ENCODE measurements around the gene CD9.
"Not testable (repeated sequence)": the region's sequence is repeated elsewhere in the genome, so short reads cannot be mapped to it uniquely, and the experiment has no call there.

Gene CD9

GRCh38 chr12:6180268-6181051, 19.7 kb upstream of the CD9 start:
- peak; percentile 27 for DNase-seq

- no peak for DNase-seq
These were observed 19.0 kb upstream of the CD9 start for GRCh38 chr12:6181166-6181565.

- peak; percentile 33 for DNase-seq
These were observed 18.5 kb upstream of the CD9 start for GRCh38 chr12:6181583-6182278.

GRCh38 chr12:6182279-6182898, 17.8 kb upstream of the CD9 start:
- DNase-seq: peak; percentile 96

- DNase-seq: peak; percentile 71
These were observed 16.3 kb upstream of the CD9 start for GRCh38 chr12:6183689-6184428.

- no peak for DNase-seq
These were observed 14.0 kb upstream of the CD9 start for GRCh38 chr12:6185961-6186827.

- DNase-seq: no peak
These were observed 12.0 kb upstream of the CD9 start for GRCh38 chr12:6187948-6188793.

GRCh38 chr12:6189028-6189427, 11.2 kb upstream of the CD9 start:
- DNase-seq: no peak

- not testable (repeated sequence) for DNase-seq
These were observed 10.1 kb upstream of the CD9 start for GRCh38 chr12:6189952-6190598.

GRCh38 chr12:6190767-6191530, 9.3 kb upstream of the CD9 start:
- DNase-seq: not testable (repeated sequence)

GRCh38 chr12:6192604-6193380, 7.4 kb upstream of the CD9 start:
- DNase-seq: no peak

- no peak for DNase-seq
These were observed 6.1 kb upstream of the CD9 start for GRCh38 chr12:6193853-6194815.

GRCh38 chr12:6195665-6196535, 4.3 kb upstream of the CD9 start:
- DNase-seq: peak; percentile 78

- DNase-seq: no peak
These were observed 2.1 kb upstream of the CD9 start for GRCh38 chr12:6198051-6198450.

GRCh38 chr12:6198556-6198955, 1.6 kb upstream of the CD9 start:
- no peak for DNase-seq

- DNase-seq: no peak
These were observed 1.1 kb upstream of the CD9 start for GRCh38 chr12:6198985-6199530.

All from NCI-H1694 treated with DMSO at 0.1 percent for 48 hours (cell line).